GM21423 (cell line): ENCODE results near the gene AEN.

Experiments used
- ATAC-seq: cut with Tn5 transposase; IDR thresholded peaks from one replicate; pipeline ENCODE4 v1.9.1; 2021; ENCODE audit warnings: mild to moderate bottlenecking, moderate library complexity; ENCODE audit not compliant: unreplicated experiment

Gene AEN

GRCh38 chr15:88613074-88613944 is 7.8 kb upstream of the AEN start:
- ATAC-seq = no peak

- no peak for ATAC-seq
Observed at GRCh38 chr15:88615303-88616107, 5.6 kb upstream of the AEN start.

- no peak for ATAC-seq
Observed at GRCh38 chr15:88616240-88616639, 4.9 kb upstream of the AEN start.

DNA sequence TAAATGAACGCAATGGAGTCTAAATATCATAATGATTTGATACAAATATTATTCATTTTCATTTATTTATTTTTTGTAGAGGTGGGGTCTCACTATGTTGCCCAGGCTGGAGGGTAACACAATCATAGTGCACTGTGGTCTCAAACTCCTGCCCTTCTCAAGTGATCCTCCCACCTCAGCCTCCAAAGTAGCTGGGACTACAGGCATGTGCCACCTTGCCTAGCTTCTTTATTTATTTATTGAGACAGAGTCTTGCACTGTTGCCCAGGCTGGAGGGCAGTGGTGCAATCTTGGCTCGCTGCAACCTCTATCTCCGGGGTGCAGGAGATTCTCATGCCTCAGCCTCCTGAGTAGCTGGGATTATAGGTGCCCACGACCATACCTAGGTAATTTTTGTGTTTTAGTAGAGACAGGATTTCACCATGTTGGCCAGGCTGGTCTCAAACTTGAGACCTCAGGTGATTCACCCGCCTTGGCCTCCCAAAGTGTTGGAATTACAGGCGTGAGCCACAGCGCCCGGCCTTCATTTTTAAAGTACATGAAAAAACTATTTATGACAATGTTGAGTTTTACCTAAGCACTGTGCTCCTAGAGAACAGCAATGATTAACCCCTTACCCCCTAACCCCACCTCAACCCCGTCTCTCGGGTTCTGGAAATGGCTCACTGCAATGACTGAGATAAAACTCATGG is 4.0 kb upstream of the AEN start:
- no peak for ATAC-seq

GRCh38 chr15:88617790-88618189 is 3.4 kb upstream of the AEN start:
- ATAC-seq = no peak

DNA sequence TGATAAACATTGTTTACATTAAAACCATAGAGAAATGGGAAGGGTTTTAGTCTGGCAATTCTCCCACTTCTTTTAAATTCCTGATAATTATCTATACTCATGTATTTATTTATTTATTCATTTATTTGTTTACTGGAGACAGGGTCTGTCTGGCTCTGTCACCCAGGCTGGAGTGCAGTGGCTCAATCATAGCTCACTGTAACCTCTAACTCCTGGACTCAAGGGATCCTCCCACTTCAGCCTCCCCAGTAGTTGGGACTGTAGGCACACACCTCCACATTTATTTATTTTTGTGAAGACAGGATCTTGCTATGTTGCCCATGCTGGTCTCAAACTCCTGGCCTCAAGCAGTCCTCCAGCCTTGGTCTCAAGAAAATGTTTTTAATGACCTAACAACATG is 2.5 kb upstream of the AEN start:
- ATAC-seq = no peak

DNA sequence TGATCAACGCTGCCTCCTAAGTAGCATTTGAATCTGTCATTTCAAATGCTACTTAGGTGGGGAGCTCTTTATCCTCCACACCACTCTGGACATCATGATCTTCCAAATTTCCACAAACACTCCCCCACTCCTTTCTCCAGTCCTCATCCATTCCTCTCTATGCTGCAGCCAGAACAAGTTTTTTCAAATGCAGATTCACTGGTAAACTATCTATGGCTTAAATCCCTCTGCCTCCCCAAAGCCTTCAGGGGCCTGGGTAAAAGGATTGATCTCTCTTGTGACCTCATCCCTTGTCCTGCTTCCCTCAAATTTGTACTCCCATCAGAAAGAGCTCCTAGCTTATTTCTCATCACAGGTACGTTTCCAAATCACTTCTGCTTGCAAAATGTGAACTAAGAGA is 1.3 kb upstream of the AEN start:
- no peak for ATAC-seq

GRCh38 chr15:88621789-88622604 is 857 bp downstream of the AEN start:
- ATAC-seq = no peak

GRCh38 chr15:88622605-88622975 is 1.4 kb downstream of the AEN start:
- no peak for ATAC-seq

GRCh38 chr15:88623061-88623460 is 1.9 kb downstream of the AEN start:
- no peak for ATAC-seq

- ATAC-seq = no peak
Observed at GRCh38 chr15:88623632-88624031, 2.5 kb downstream of the AEN start.

- ATAC-seq = peak; percentile 29
Observed at GRCh38 chr15:88624156-88624970, 3.2 kb downstream of the AEN start.

DNA sequence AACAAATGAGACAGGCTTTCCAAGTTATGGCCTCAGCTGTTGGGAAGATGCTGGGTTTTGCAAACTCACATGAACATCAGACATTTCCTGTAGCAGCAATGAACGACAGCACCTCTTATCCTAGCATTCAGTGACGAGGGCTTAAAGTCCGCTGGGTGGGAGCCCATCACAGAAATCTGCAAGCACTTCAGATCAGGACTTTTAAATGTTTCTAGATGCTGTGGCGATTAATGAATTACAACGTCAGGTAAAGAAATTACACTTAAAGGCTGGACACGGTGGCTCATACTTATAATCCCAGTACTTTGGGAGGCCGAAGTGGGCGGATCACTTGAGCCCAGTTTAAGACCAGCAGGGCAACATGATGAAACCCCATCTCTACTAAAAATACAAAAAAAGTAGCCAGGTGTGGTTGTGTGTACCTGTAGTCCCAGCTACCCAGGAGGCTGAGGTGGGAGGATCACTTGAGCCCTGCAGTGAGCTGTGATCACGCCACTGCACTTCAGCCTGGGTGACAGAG is 3.9 kb downstream of the AEN start:
- no peak for ATAC-seq

- ATAC-seq = no peak
Observed at GRCh38 chr15:88625943-88626741, 5.0 kb downstream of the AEN start.

DNA sequence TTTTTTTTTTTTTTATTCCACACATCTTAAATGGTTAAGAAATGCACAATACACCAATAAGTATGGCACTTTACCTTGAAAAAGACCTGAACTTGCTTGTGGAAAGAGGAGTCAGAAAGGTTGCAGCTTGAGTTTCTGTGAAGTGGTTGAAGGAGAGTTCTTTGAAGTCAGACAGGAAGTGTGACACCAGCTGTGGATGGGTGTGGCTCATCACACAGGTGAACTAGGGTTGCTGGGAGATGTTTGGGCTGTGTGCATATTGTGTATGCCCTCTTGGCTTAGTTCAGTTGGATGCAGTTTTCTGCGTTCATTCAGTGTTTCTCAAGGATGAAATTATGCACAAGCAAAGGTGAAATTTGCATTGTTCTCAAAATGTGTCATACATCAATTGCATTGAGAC is 6.3 kb downstream of the AEN start:
- ATAC-seq = no peak

GRCh38 chr15:88628018-88628654 is 7.0 kb downstream of the AEN start:
- no peak for ATAC-seq

DNA sequence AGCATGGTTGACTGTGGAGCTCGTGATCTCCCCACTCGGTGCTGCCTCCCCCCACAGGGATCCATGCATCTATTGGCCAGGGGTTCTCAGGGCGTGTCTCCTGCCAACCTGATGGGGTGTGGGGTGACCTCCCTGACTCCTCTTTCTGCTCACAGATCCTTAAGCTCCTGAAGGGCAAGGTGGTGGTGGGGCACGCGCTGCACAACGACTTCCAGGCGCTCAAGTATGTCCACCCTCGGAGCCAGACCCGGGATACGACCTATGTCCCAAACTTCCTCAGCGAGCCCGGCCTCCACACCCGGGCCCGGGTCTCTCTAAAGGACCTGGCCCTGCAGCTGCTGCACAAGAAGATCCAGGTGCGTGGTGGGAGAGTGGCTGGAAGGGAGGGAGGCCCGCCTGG is 7.9 kb downstream of the AEN start:
- no peak for ATAC-seq

- no peak for ATAC-seq
Observed at GRCh38 chr15:88630141-88630721, 9.1 kb downstream of the AEN start.
